Spinal cord (tissue), 10 donors: ENCODE data around the gene TACR2. TPM values are rescaled to one million over a fixed set of nuclear protein-coding genes. Genes with fewer than 3 reads are reported as not detected.

Experiments used
- DNase-seq, 6 donors: peaks; one replicate each; pipeline versions ENCODE4 v3.0.0 to v3.0.0-alpha.2; 2013 to 2015; ENCODE audit warnings: low spot score in 6 of 6, low read depth in 4 of 6
- H3K27ac ChIP-seq: one replicate; pipeline ENCODE4 v1.5.1; 2013; ENCODE audit warnings: low read depth, low read length, control low read depth
- H3K27me3 ChIP-seq: one replicate; pipeline ENCODE4 v1.6.1; 2013; ENCODE audit warnings: low read length; ENCODE audit not compliant: control insufficient read depth, insufficient read depth
- H3K36me3 ChIP-seq: one replicate; pipeline ENCODE4 v1.6.1; 2013; ENCODE audit warnings: low read length; ENCODE audit not compliant: control insufficient read depth, insufficient read depth
- H3K4me1 ChIP-seq: one replicate; pipeline ENCODE4 v1.6.1; 2013; ENCODE audit warnings: low read length; ENCODE audit not compliant: control insufficient read depth, insufficient read depth
- H3K4me3 ChIP-seq: one replicate; pipeline ENCODE4 v1.5.1; 2013; ENCODE audit warnings: low read depth, low read length, control low read depth
- H3K9me3 ChIP-seq: one replicate; pipeline ENCODE4 v1.6.1; 2013; ENCODE audit warnings: low read length; ENCODE audit not compliant: control insufficient read depth, insufficient read depth
- WGBS: methylation state at CpG from one replicate; pipeline ENCODE4 v1.1.5; 2013; ENCODE audit warnings: missing lambda C conversion rate; ENCODE audit not compliant: insufficient coverage; 5-methylcytosine and 5-hydroxymethylcytosine counted together
- polyA plus RNA-seq, 2 donors: library from polyadenylated mRNA; unstranded; fragments of 120-200 nt; gene quantifications; one replicate each; pipeline ENCODE4 v1.2.1, GENCODE V29; 2013; ENCODE audit not compliant: insufficient read length in 2 of 2
- total RNA-seq, 2 donors: library from RNA; depleted of rRNA in 1 of 2; stranded (reverse); fragments of 120-200 nt in 1 of 2; fragments of >200 nt in 1 of 2; gene quantifications; one replicate each; pipeline versions ENCODE4 v1.2.3 to v1.2.4, GENCODE V29; 2013 to 2014
- donor health status: healthy.

TACR2 gene
- total and polyA plus RNA-seq, 4 donors, result 0.10 to 1.8 (median 1.0) TPM

DNA sequence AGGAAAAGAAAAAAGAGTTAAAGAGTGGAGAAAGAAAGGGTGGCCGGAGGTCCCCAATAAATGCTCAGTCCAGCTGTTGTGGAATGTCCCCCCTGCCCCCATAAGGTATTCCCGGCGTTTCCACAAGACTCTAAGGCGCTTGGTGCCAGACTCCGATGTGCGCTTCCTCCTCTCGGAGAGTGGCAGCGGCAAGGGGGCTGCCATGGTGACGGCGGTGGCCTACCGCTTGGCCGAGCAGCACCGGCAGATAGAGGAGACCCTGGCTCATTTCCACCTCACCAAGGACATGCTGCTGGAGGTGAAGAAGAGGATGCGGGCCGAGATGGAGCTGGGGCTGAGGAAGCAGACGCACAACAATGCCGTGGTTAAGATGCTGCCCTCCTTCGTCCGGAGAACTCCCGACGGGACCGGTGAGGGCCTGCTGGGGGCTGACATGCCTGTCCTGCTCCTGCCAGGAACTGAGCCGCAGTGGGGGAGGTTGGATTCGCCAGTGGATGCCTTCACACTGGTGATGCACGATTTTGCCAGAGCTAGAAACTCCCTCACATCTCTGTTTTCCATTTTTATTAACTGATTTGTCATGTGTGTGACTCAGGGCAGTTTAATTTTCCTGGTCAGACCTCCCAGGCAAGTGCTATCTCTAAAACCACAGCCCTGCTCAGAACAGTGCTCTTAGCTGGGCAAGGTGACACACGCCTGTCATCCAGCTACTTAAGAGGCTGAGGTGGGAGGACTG is 34.2 kb downstream of the TACR2 start:
- Histone ChIP-seq H3K27me3 (no peaks in the 10 kb centered on the region), H3K4me1 (no peaks in the 10 kb centered on the region), H3K9me3 (no peaks in the 10 kb centered on the region), H3K4me3 (no peak overlapping the region), H3K36me3 (peaks cover 71% of the 10 kb centered on the region), H3K27ac (no peak overlapping the region)
- DNase-seq, result no peak
- 85% methylated on average over 22 of the region's 26 CpGs for WGBS

DNA sequence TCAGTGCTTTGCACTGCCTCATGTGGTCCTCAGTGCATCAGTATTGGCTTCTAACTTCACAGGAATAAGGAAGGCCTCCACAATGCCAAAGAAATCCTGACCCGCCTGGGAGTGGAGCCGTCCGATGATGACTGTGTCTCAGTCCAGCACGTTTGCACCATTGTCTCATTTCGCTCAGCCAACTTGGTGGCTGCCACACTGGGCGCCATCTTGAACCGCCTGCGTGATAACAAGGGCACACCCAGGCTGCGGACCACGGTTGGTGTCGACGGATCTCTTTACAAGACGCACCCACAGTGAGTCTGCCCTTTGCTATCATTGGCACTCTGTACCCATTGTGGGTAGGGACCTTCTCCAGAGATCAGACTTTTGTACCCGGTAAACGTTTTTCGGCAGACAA is 36.9 kb downstream of the TACR2 start:
- Histone ChIP-seq H3K9me3 (no peaks in the 10 kb centered on the region), H3K4me3 (no peak overlapping the region), H3K27me3 (no peaks in the 10 kb centered on the region), H3K27ac (no peak overlapping the region), H3K4me1 (peaks cover 18% of the 10 kb centered on the region), H3K36me3 (peaks cover 62% of the 10 kb centered on the region)
- 96% methylated on average over 16 of the region's 16 CpGs for whole genome bisulfite sequencing
- DNase-seq, result no peak

- Histone ChIP-seq H3K4me3 (no peak overlapping the region), H3K4me1 (peaks cover 21% of the 10 kb centered on the region), H3K9me3 (no peaks in the 10 kb centered on the region), H3K27me3 (no peaks in the 10 kb centered on the region), H3K27ac (no peak overlapping the region), H3K36me3 (peaks cover 51% of the 10 kb centered on the region)
- WGBS, result no CpG with 5 or more reads among the region's 3 CpGs
- no peak for DNase-seq
Measured at GRCh38 chr10:69377933-69378332, 38.8 kb downstream of the TACR2 start.

- WGBS, result 100% methylated on average over 3 of the region's 6 CpGs
- no peaks in the 10 kb centered on the region for H3K9me3 ChIP-seq
- H3K36me3 ChIP-seq, result peaks cover 43% of the 10 kb centered on the region
- no peaks in the 10 kb centered on the region for H3K27me3 ChIP-seq
- H3K4me3 ChIP-seq, result no peak overlapping the region
- DNase-seq, result no peak
- H3K4me1 ChIP-seq, result peaks cover 21% of the 10 kb centered on the region
- H3K27ac ChIP-seq, result no peak overlapping the region
Measured at GRCh38 chr10:69377191-69377590, 39.5 kb downstream of the TACR2 start.

GRCh38 chr10:69376662-69377061 is 40.1 kb downstream of the TACR2 start:
- no peaks in the 10 kb centered on the region for H3K27me3 ChIP-seq
- 89% methylated on average over 11 of the region's 11 CpGs for WGBS
- H3K4me1 ChIP-seq, result peaks cover 21% of the 10 kb centered on the region
- no peak overlapping the region for H3K4me3 ChIP-seq
- no peak overlapping the region for H3K27ac ChIP-seq
- H3K9me3 ChIP-seq, result no peaks in the 10 kb centered on the region
- peaks cover 41% of the 10 kb centered on the region for H3K36me3 ChIP-seq
- no peak for DNase-seq

- H3K27ac ChIP-seq, result no peak overlapping the region
- no peaks in the 10 kb centered on the region for H3K9me3 ChIP-seq
- H3K27me3 ChIP-seq, result no peaks in the 10 kb centered on the region
- DNase-seq, result peak in 5 of 6 donors; percentile 4 to 80 (median 26)
- no peak overlapping the region for H3K4me3 ChIP-seq
- H3K36me3 ChIP-seq, result peaks cover 38% of the 10 kb centered on the region
- H3K4me1 ChIP-seq, result peaks cover 21% of the 10 kb centered on the region
- WGBS, result 18% methylated on average over 17 of the region's 19 CpGs
Measured at GRCh38 chr10:69375307-69376151, 41.2 kb downstream of the TACR2 start.

GRCh38 chr10:69374931-69375306 is 41.8 kb downstream of the TACR2 start:
- peaks cover 37% of the 10 kb centered on the region for H3K36me3 ChIP-seq
- WGBS, result 89% methylated on average over 1 of the region's 2 CpGs
- peaks cover 21% of the 10 kb centered on the region for H3K4me1 ChIP-seq
- no peaks in the 10 kb centered on the region for H3K9me3 ChIP-seq
- no peak overlapping the region for H3K27ac ChIP-seq
- no peaks in the 10 kb centered on the region for H3K27me3 ChIP-seq
- no peak overlapping the region for H3K4me3 ChIP-seq
- no peak for DNase-seq

- no peak overlapping the region for H3K4me3 ChIP-seq
- H3K27me3 ChIP-seq, result no peaks in the 10 kb centered on the region
- H3K27ac ChIP-seq, result no peak overlapping the region
- no peaks in the 10 kb centered on the region for H3K9me3 ChIP-seq
- peaks cover 37% of the 10 kb centered on the region for H3K36me3 ChIP-seq
- peak in 1 of 6 donors; percentile 14 for DNase-seq
- peaks cover 21% of the 10 kb centered on the region for H3K4me1 ChIP-seq
- 87% methylated on average over 13 of the region's 13 CpGs for WGBS
Measured at GRCh38 chr10:69374242-69374641, 42.5 kb downstream of the TACR2 start.

DNA sequence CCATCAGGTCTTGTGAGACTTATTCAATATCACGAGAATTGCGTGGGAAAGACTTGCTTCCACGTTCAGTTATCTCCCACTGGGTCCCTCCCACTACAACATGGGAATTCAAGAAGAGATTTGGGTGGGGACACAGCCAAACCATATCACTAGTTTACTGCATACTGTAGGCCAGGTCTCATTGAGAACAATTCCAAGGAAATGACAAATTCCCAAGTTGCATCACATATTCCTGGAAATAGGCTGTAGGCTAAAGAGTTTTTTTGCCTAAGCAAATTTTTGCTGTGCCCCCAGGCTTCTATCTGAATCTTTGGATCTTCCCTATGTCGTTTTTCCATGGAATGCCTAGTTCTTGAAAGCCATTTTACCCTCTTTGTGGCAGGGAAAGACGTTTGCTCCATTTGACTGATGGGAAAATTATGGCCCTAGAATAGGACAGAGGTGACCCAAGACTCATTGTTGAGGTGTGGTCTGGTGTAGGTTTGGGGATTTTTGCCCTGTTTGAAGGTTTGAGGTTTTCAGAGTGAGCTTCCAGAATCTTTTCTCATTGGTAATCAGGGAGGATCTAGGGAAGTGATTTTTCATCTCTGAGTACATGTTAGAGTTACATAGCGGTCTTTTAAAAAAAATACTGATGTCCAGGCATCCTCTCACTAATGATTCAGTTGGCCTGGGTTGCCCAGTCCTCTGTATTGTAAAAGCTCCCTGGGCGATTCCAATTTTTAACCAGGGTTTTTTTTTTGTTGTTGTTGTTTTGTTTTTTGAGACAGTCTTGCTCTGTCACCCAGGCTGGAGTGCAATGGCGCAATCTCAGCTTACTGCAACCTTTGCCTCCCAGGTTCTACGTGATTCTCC is 44.4 kb downstream of the TACR2 start:
- no peak overlapping the region for H3K4me3 ChIP-seq
- H3K36me3 ChIP-seq, result peaks cover 52% of the 10 kb centered on the region
- H3K4me1 ChIP-seq, result peaks cover 21% of the 10 kb centered on the region
- WGBS, result 82% methylated on average over 3 of the region's 9 CpGs
- DNase-seq, result no peak
- no peak overlapping the region for H3K27ac ChIP-seq
- H3K27me3 ChIP-seq, result no peaks in the 10 kb centered on the region
- H3K9me3 ChIP-seq, result no peaks in the 10 kb centered on the region
